DOHH2 (cell line): ENCODE results near the gene CRHR1.

Source experiments
- CTCF ChIP-seq: fragments of 200-600 bp; sonication (generic); IDR thresholded peaks from one replicate; pipeline ENCODE4 v1.5.1; 2014; ENCODE audit warnings: antibody characterized with exemption, mild to moderate bottlenecking, low read depth, low read length; ENCODE audit not compliant: poor library complexity, severe bottlenecking
- EZH2phosphoT487 ChIP-seq: fragments of 200-600 bp; sonication (generic); IDR thresholded peaks from 2 replicates; pipeline ENCODE4 v1.6.1; 2017; ENCODE audit warnings: borderline replicate concordance, mild to moderate bottlenecking, antibody characterized with exemption, low read length, moderate library complexity, mixed read lengths

- TF ChIP-seq CTCF (no peak), EZH2phosphoT487 (no peak)
Measured at GRCh38 chr17:45837187-45837586, 53.1 kb downstream of the CRHR1 start.
